ENCODE results near the gene P3H2.

P3H2 gene

GRCh38 chr3:190048932-190049441, 71.7 kb downstream of the P3H2 start:
- DNase-seq, result no peak

- DNase-seq, result no peak
Observed at GRCh38 chr3:190044974-190045373, 75.7 kb downstream of the P3H2 start.

GRCh38 chr3:190044142-190044541, 76.6 kb downstream of the P3H2 start:
- DNase-seq, result no peak

GRCh38 chr3:190043741-190044140, 77.0 kb downstream of the P3H2 start:
- DNase-seq, result no peak

GRCh38 chr3:190042558-190042957, 78.1 kb downstream of the P3H2 start:
- DNase-seq, result no peak

GRCh38 chr3:190041333-190042041, 79.2 kb downstream of the P3H2 start:
- no peak for DNase-seq

- DNase-seq, result no peak
Observed at GRCh38 chr3:190040145-190040544, 80.6 kb downstream of the P3H2 start.

GRCh38 chr3:190038050-190038933, 82.4 kb downstream of the P3H2 start:
- DNase-seq, result no peak

- no peak for DNase-seq
Observed at GRCh38 chr3:190036631-190037030, 84.1 kb downstream of the P3H2 start.

- DNase-seq, result no peak
Observed at GRCh38 chr3:190034446-190034845, 86.3 kb downstream of the P3H2 start.

- no peak for DNase-seq
Observed at GRCh38 chr3:190032923-190033322, 87.8 kb downstream of the P3H2 start.

- DNase-seq, result no peak
Observed at GRCh38 chr3:190031887-190032752, 88.6 kb downstream of the P3H2 start.

GRCh38 chr3:190027116-190027515, 93.6 kb downstream of the P3H2 start:
- DNase-seq, result no peak

- DNase-seq, result no peak
Observed at GRCh38 chr3:190026154-190026553, 94.5 kb downstream of the P3H2 start.

GRCh38 chr3:190024912-190025311, 95.8 kb downstream of the P3H2 start:
- DNase-seq, result peak; percentile 7

GRCh38 chr3:190019844-190020243, 100.9 kb downstream of the P3H2 start:
- DNase-seq, result no peak

GRCh38 chr3:190019006-190019405, 101.7 kb downstream of the P3H2 start:
- no peak for DNase-seq

- DNase-seq, result no peak
Observed at GRCh38 chr3:190018460-190018859, 102.2 kb downstream of the P3H2 start.

- DNase-seq, result peak; percentile 18
Observed at GRCh38 chr3:190017521-190018288, 103.0 kb downstream of the P3H2 start.

GRCh38 chr3:190016966-190017365, 103.7 kb downstream of the P3H2 start:
- no peak for DNase-seq

GRCh38 chr3:190014940-190015339, 105.8 kb downstream of the P3H2 start:
- no peak for DNase-seq
